HG03378 (cell line): ENCODE data around the gene BEST1.
"Not testable (repeated sequence)": the region's sequence is repeated elsewhere in the genome, so short reads cannot be mapped to it uniquely, and the experiment has no call there.

Experiments
- ATAC-seq: cut with Tn5 transposase; IDR thresholded peaks from one replicate; pipeline ENCODE4 v1.9.1; 2021; ENCODE audit warnings: mild to moderate bottlenecking, moderate library complexity; ENCODE audit not compliant: unreplicated experiment

Gene BEST1

DNA sequence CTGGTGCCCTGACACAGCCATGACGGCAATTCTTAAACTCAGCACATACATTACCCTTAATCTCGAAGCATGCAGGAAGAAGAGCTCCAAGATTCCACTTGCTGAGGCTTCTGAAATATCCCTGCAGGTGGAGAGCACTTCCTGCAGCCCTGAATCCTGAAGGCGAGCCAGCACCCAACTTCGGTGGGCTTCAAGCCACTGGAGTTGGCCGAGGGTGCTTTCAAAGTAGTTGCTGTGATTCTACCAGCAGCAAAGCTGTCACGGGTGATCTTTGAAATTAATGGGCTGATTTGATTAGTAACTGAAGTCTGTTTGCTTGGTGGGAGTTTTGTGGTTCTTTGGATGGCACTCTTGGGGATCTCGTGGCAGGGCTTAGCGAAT is 26.3 kb downstream of the BEST1 start:
- no peak for ATAC-seq

DNA sequence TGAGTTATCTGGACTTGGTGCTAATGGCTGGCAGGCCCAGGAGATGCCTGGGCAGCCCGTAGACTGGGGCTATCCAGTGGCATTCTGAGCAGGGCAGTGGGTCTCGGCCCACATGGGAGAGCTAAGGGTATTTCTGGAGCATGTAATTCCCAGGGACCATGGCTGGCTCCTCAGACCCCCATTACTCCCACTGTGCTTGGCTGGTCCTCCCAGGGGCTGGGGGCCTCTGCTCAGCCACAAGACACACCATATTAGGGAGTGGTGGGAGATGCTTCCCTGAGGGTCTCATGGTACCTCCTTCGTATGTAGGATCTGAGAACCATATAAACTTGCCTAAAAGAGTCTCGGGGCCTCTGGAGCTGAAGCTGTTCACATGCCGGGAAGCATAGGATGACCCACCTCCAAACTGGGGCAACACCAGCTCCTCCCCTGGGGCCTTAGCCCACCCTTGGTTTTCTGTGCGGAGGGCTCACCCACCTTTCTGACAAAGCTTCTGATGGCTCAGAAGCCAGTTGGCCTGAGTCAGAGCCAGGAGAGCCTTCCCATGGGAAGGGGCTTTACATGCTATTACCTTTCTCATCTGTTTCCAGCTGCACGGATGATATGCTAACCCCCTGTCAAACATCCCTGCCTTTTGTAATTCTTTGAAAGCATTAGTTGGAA is 26.8 kb downstream of the BEST1 start:
- no peak for ATAC-seq

DNA sequence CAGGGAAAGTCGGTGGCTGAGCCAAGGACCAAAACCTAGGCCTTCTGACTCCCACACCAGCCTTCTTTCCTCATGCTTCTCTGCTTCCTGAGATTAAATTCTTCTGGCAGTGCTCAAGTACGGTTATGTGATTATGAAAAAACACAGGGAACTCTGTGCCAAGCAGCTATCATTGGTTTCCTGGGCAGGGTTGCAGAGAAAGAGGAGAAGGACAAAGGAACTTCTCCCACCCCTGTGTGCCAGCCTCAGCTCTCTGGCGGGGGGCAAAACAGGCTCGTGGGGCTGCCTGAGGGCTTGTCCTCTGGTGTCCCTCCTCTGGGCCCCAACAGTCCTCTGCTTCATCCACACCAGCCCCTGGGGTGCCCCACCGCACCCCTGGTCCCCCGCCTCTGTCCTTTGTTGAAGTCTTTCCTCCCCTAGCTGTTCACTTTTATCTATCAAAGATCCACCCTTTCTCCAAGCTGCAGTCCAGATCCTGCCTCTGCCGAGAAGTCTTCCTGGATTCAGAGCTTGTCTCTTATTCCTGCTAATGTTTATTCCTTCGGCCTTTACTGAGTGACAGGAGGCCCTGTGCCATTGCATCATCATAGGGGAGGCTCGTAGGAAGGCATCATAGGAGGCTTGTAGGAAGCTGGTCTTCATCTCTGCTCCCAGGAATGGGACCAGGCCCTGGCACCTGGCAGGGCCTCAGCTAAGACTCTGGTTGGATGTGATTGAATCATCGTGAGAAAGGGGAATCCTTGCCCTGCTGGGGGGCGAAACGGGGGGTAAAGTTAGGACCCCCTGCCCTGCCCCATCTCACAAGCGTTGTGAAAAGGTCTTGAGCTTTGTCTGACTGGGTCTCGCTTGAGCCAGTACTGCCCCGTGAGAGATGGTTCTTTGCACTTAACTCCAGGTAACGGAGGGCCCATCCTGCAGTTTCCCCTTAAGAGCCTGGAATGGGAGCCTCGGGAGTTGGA is 28.8 kb downstream of the BEST1 start:
- ATAC-seq, result no peak

DNA sequence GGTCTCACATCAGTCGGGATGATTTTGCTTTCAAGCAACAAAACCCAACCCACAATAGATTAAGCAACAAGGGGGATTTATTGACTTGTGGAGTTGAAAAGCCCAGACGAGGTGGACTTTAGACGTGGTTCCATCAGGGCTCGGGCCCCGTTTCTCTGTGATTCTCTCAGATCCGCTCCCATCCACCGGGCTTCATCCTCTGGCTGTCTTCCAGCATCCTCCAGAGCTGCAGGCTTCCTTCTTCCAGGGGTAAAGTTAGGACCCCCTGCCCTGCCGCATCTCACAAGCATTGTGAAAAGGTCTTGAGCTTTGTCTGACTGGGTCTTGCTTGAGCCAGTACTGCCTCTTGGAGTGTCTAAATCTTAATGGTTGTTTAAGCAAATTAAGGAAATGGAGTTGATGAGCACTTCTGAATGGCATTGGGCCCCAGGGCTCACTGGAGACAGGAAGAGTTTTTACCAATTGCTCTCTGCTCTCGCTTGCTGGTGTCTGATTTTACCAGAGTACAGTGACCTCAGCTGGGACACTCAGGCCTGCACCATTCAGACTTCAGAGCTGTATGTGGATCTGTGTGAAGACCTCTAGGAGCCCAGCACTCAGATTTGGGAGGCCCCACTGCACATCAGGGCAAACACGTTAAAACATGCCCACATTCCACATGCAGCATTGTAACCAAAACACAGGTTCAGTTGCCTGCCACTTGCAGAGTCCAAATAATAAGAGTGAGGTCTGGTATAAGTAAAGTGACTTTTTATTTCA is 30.8 kb downstream of the BEST1 start:
- no peak for ATAC-seq

DNA sequence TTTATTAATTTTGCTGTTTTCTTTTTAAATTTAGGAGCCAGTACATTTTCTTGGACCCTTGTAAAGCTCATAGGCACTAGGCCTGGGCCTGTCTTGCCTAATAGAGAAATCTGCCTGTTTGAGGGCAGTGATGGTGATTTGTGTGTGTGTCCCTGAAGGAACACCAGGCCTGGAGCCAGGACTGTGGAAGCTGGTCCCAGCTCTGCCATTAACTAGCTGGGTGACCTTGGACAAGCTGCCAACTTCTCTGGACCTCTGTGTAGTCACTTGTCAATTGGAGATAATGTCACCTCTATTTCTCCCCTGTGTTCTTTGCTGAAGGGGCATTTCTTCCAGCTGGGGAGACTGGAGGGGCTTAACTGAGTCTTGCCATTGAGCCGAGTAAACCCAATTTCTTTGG is 33.3 kb downstream of the BEST1 start:
- no peak for ATAC-seq

DNA sequence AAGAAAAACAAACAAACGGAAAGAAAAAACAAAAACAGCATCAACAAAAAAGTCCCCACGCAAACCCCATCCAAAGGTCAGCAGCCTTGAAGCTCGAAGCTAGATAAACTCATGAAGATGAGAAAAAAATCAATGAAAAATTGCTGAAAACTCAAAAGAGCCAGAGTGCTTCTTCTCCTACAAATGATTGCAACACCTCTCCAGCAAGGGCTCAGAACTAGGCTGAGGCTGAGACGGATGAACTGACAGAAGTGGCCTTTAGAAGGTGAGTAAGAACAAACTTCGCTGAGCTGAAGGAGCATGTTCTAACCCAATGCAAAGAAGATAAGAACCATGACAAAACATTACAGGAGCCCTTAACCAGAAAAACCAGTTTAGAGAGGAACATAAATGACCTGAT is 35.7 kb downstream of the BEST1 start:
- ATAC-seq, result no peak

DNA sequence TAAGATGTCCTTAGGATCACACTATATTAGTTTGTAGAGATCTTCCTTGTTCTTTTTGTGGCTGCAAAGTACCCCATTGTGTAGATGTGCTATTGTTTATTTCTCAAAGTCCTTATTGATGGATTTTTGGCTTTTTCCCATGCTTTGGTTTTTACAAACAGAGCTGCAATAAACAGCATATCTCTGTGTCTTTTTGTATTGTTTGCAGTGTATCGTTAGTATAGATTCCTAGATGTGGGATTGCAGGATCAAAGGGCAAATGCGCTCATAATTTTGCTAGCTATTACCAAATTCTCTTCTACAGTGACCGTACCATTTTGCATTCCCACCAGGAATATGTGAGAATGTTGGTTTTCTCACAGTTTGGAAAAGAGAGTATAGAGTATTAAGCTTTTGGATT is 44.8 kb downstream of the BEST1 start:
- ATAC-seq, result no peak

DNA sequence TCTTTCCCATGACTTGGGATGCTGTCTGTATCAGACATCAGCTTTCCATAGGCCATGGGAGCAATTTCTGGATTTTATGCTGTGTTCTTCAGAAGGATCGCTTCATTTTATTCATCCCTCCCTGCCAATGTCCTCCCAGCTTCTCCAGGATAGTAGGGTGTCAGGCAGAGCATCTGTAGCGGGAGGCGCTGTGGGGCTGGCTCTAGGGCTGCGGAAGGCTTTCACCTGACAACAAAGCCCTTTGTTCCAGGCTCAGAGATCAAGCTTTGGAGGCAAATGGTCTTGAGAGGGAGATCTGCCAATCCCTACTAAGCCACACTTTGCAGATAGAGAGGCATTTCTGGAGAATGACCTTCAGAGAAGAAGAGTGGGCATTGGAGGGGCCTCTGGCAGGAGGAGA is 46.8 kb downstream of the BEST1 start:
- no peak for ATAC-seq

DNA sequence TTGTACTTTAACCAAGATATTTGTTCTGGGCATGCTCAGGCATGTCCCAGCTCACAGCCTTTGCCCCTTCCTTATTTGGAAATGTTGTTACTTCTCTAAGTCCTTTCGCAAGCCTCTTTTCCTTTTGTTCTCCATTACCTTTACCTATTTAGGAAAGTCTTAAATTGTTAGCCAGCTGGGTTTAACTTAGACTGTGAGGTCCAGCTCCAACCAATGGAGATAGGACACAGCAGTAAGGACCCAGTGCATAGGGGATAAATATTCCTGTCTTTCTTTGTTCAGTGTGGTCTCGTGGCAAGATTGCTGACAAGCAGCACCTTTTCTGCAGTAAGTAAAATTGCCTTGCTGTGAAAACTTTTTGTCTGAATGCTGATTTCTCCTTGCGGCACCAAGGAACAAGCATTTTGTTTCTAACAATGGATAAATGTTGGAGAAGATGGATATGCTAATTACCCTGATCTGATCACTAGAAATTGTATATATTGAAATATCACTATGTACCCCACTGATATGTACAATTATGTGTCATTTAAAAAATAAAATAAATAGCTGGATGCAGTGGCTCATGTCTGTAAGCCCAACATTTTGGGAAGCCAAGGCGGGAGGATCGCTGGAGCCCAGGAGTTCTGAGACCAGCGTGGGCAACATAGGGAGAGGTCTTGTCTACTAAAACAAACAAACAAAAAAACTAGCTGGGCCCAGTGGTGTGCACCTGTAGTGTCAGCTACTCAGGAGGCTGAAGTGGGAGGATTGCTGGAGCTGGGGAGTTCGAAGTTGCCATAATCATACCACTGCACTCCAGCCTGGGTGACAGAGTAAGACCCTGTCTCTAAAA is 49.2 kb downstream of the BEST1 start:
- no peak for ATAC-seq

DNA sequence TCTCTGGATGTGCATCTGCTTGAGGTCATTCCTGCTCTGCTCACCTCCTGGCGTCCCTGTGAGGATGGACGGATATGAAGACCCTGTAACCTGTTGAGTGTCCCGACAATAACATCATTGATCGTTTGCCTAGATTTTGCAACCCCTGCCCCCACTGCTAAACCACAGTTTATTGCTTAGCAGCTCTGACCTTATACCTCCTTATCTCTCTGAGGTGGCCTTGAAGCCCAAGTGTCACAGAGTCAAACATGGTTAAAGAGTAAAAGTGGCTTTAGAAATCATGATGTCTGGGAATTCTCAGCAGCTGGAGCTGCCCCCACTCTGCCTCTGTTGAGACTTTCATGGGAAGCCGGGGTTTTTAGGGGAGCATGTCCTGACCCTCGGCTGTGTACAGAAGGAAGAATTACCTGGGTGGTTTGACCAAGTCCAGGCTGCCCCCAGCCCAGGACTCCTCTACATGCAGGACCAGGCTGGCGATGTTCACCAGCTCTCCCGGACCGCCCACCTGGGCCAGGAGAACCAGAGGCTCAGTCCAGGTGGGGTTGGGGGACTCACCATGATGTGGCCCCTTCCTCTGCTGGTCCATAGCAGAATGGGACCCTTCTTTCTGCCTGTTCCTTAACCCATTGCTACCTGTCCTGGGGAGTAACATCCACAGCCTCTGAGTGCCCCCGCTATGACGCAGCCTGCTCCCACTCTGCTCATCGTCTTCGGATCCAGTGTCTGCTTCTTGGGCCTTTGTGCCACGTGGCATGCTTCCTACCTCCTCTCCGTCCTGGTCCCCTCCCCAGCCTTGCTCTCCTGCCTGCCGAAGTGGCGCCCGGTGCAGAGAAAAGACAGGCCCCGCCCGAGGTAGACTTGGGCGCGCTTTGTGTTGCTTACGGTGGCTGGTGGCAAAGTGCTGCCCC is 50.6 kb downstream of the BEST1 start:
- ATAC-seq, result no peak

DNA sequence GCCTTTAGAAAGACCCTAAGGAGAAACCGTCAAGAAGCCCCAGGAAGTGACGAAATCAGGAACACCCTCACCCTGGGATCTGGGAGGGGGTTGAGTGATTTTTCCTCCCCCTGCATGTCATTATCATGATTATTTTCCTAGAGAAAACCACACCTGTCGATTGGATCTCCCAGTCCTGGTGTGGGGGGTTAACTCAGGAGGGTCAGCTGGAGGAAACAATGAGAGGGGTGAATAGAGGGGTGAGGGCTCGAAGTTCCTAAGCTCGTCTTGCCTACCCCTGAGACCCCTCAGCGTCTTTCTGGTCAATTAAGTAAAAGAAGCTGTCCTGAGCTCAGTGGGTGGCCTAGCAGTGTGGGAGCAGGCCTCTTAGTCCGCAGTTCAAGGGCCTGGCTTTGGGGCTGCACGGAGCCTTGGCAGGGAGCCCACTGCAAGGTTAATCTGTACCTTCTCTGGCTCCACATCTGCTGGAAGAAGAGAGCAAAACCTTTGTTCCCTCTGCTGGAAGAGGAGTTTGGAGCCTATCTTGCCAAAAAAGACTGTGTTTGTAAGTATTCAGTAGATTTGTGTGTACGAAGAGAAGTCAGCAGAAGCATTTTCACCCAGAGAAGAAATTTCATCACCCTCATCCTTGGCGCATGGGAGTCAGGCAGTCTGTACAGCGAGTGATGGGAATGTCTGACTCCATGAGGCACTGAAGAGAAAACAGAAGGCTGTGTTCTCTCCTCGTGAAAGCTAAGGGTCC is 51.5 kb downstream of the BEST1 start:
- ATAC-seq, result no peak

DNA sequence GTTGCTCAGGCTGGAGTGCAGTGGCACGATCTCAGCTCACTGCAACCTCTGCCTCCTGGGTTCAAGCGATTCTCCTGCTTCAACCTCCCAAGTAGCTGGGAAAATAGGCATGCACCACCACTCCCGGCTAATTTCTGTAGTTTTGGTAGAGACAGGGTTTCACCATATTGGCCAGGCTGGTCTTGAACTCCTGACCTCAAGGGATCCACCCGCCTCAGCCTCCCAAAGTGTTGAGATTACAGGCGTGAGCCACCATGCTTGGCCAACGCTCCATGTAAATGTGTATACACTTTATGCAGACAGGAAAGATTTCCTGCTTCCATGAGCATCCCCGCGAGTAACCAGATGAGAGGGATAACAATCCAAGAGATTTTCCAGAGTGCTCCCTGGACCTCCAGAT is 52.1 kb downstream of the BEST1 start:
- ATAC-seq, result not testable (repeated sequence)

DNA sequence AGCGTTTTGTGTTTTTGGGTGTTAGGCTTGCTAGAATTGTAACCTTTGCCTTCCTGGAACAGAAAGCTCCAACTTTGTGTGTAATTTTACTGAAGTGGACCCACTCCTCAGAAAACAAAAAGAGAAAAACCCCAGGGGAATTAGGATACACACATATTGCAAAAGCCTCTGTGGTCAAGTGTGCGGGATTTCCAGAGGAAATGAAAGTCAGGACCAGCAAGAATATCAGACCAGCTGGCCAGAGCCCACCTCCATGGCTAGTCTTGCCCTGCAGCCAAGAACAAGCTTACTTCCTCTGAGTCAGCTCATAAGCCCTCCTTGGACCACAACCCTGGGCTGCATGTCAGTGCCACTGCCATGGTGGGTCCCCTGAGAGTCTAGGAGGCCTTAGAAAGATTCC is 54.3 kb downstream of the BEST1 start:
- ATAC-seq, result no peak

DNA sequence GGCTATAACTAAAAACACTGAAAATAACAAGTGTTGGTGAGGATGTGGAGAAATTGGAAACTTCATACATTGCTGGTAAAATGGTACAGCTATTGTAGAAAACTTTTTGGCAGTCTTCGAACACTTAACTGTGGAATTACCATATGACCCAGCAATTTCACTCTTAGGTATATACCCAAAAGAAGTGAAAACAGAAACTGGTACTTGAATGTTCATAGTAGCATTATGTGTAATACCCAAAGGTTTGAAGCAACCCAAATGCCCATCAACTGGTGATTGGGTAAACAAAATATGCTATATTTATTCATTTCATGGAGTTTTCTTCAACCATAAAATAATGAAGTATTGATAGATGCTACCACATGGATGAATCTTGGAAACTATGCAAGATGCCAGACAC is 58.0 kb downstream of the BEST1 start:
- ATAC-seq, result no peak

DNA sequence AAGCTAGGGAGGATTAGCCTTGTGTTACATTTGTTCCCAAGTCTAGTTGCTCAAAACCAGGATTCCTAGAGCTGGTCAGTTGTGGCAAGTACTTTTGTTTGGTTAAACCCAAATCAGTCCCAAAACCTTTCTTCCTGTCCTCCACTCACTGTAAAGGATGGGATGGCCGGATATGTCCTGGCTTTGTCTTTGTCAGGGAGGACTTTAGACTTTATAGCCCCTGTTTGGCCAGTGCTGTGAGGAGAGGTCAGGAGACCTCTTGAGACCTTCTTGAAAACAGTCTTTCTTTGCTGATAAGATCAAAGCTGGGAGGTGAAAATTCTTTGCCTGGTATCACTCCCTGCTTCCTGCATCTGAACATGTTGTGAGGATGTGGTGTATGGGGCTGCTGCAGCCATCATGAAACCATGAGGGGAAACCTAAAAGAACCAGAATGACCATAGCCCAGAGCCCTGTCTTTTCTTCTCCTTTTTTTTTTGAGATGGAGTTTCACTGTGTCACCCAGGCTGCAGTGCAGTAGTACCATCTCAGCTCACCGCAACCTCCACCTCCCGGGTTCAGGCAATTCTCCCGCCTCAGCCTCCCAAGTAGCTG is 60.9 kb downstream of the BEST1 start:
- ATAC-seq, result no peak

DNA sequence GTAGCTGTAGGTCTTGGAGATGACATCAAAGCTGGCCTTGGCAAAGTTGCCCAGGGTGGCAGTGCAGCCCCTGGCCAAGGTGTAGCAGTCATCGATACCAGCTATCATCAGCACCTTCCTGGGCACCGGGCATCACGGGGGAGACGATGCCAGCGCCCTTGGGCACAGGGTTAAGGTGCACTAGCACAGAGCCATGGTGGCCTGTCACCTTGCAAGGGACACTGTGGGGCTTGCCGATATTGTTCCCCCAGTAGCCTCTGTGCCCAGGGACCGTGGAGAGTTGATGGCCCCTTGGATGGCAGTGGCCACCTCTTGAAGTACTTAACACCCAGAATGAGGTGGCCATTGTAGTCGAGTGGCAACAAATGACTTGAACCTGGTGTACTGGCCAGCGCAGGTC is 61.7 kb downstream of the BEST1 start:
- ATAC-seq, result no peak

DNA sequence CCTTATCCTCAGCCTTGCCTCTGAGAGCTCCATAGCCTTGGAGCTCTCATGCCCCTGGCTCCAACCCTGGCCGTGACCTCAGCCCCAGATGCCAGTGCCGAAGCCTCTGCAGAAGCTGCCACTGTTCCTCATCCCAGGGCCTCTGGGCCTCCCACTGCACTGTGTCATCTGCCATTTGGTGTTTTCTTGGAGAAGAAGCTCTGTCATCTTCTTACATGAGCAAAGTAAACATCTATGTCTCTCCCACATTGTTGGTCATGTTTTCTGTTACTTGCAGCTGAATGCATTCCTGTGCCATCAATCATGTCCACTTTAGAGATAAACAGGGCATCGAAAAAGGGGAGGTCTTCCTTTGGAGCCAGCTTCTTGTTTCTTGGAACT is 62.3 kb downstream of the BEST1 start:
- no peak for ATAC-seq

DNA sequence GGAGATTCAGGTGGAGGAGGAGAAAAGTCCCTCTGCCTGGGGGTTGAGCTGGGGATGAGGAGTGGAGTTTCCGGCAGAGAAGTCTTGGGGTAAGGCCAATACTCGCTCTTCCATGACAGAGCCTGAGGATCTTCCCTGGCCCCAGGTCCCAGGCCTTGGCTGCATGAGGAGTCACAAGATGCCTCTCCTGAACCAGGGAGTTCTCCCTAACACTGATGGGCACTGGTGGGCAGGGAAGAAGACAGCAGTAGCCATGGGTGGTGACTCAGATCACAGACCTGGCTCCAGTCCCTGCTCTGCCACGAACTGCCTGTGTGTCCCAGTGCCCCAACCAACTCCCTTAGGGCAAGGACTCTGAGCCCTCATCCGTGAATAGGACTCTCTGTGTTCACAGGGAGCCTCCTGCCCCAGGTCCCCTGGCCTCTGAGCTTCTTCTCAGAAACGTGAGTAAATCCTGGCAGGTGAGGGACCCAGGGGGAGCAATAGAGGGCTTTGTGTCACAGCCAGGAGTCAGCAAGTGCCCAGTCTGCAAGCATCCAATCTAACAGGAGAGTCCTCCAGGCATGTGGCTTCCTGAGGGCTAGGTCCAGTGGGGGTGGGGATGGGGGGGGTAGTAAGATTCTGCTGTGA is 62.8 kb downstream of the BEST1 start:
- ATAC-seq, result no peak
